Neural cell (in vitro differentiated cells): ENCODE measurements around the gene TMEM196. TPM values are rescaled to one million over a fixed set of nuclear protein-coding genes. Genes with fewer than 3 reads are reported as not detected.

Experiments
- H2AFZ ChIP-seq: fragments of 200-600, 300-800 bp; sonication (generic), shearing (Covaris generic); 2 replicates; pipeline ENCODE4 v1.6.0; 2014; ENCODE audit warnings: low read depth, mild to moderate bottlenecking, antibody characterized with exemption, low read length, moderate library complexity
- H3F3A ChIP-seq: fragments of 200-600 bp; shearing (Covaris generic); 2 replicates; pipeline ENCODE4 v1.6.1; 2016; ENCODE audit warnings: mild to moderate bottlenecking, moderate library complexity, mixed read lengths, antibody characterized with exemption, low read length; ENCODE audit not compliant: insufficient read depth, poor library complexity, severe bottlenecking
- H3K27ac ChIP-seq: fragments of 200-600, 300-800 bp; sonication (generic), shearing (Covaris generic); 2 replicates; pipeline ENCODE4 v1.5.1; 2014; ENCODE audit warnings: mild to moderate bottlenecking, low read length, moderate library complexity
- H3K27me3 ChIP-seq: fragments of 300-800, 200-600 bp; sonication (generic), shearing (Covaris generic); 2 replicates; pipeline ENCODE4 v1.6.0; 2014; ENCODE audit warnings: mild to moderate bottlenecking, low read depth, low read length, moderate library complexity; ENCODE audit not compliant: insufficient read depth
- H3K36me3 ChIP-seq: fragments of 300-800, 200-600 bp; sonication (generic), shearing (Covaris generic); 2 replicates; pipeline ENCODE4 v1.5.1; 2014; ENCODE audit warnings: mild to moderate bottlenecking, antibody characterized with exemption, low read length, moderate library complexity; ENCODE audit not compliant: insufficient read depth
- H3K4me2 ChIP-seq: fragments of 300-800, 200-600 bp; sonication (generic), shearing (Covaris generic); 2 replicates; pipeline ENCODE4 v1.6.0; 2014; ENCODE audit warnings: mild to moderate bottlenecking, low read length
- H3K4me3 ChIP-seq: fragments of 300-800, 200-600 bp; sonication (generic), shearing (Covaris generic); 2 replicates; pipeline ENCODE4 v1.5.1; 2014; ENCODE audit warnings: mild to moderate bottlenecking, low read length, moderate library complexity
- H3K79me2 ChIP-seq: fragments of 200-600 bp; shearing (Covaris generic); replicated peaks from 2 replicates; pipeline ENCODE4 v1.6.0; 2014; ENCODE audit warnings: mild to moderate bottlenecking, low read length, moderate library complexity; ENCODE audit not compliant: insufficient read depth
- H3K9ac ChIP-seq: fragments of 300-800, 200-600 bp; sonication (generic), shearing (Covaris generic); 2 replicates; pipeline ENCODE4 v1.6.1; 2016; ENCODE audit warnings: mild to moderate bottlenecking, low read length, mixed read lengths
- H3K9me2 ChIP-seq: fragments of 200-600 bp; shearing (Covaris generic); 2 replicates; pipeline ENCODE4 v1.6.1; 2016; ENCODE audit warnings: mild to moderate bottlenecking, low read length, mixed read lengths; ENCODE audit not compliant: insufficient read depth
- H3K9me3 ChIP-seq: fragments of 200-600, 300-800 bp; sonication (generic), shearing (Covaris generic); 2 replicates; pipeline ENCODE4 v1.6.1; 2016; ENCODE audit warnings: mild to moderate bottlenecking, mixed run types, low read length, moderate library complexity, mixed read lengths
- H4K20me1 ChIP-seq: fragments of 200-600 bp; shearing (Covaris generic); 2 replicates; pipeline ENCODE4 v1.6.1; 2016; ENCODE audit warnings: mild to moderate bottlenecking, mixed run types; ENCODE audit not compliant: insufficient read depth
- EP300 ChIP-seq: fragments of 450-650 bp; conservative IDR thresholded peaks from 2 replicates; pipeline ENCODE4 v1.6.1; 2014; ENCODE audit warnings: antibody characterized with exemption, mild to moderate bottlenecking, moderate library complexity; ENCODE audit not compliant: poor library complexity, severe bottlenecking
- EZH2 ChIP-seq: fragments of 200-600, 300-800 bp; shearing (Covaris generic), sonication (generic); IDR thresholded peaks from 2 replicates; pipeline ENCODE4 v1.6.1; 2014; ENCODE audit warnings: antibody characterized with exemption, low read length, borderline replicate concordance, mild to moderate bottlenecking; ENCODE audit not compliant: insufficient read depth, poor library complexity, severe bottlenecking
- MXI1 ChIP-seq: fragments of 450-650 bp; conservative IDR thresholded peaks from 2 replicates; pipeline ENCODE4 v1.6.1; 2014; ENCODE audit warnings: antibody characterized with exemption, mild to moderate bottlenecking; ENCODE audit not compliant: poor library complexity, severe bottlenecking
- POLR2AphosphoS5 ChIP-seq: IDR thresholded peaks from 2 replicates; pipeline ENCODE4 v1.6.1; 2012
- RAD21 ChIP-seq: fragments of 450-650 bp; conservative IDR thresholded peaks from 2 replicates; pipeline ENCODE4 v1.6.1; 2014; ENCODE audit warnings: antibody characterized with exemption, mild to moderate bottlenecking, moderate library complexity
- SMC3 ChIP-seq: fragments of 450-650 bp; conservative IDR thresholded peaks from 2 replicates; pipeline ENCODE4 v1.6.1; 2014; ENCODE audit warnings: antibody characterized with exemption, mild to moderate bottlenecking, moderate library complexity; ENCODE audit not compliant: poor library complexity
- TAF1 ChIP-seq: IDR thresholded peaks from 2 replicates; pipeline ENCODE4 v1.6.1; 2012; ENCODE audit warnings: low read depth
- polyA plus RNA-seq: library from polyadenylated mRNA; depleted of rRNA; stranded (reverse); fragments of >200 nt; gene quantifications from 2 replicates; pipeline ENCODE4 v1.2.3, GENCODE V29; 2014
- TF ChIP-seq, protein P1 (sequence below): fragments of 450-650 bp; IDR thresholded peaks from 2 replicates; pipeline ENCODE4 v1.5.1; 2014; ENCODE audit warnings: antibody characterized with exemption, mild to moderate bottlenecking, moderate library complexity; ENCODE audit not compliant: poor library complexity, severe bottlenecking
- TF ChIP-seq, protein P2 (sequence below): IDR thresholded peaks from 2 replicates; pipeline ENCODE4 v1.6.1; 2012; ENCODE audit warnings: borderline replicate concordance

The TMEM196 gene
- polyA plus RNA-seq, 1 donor from 2014 or later: 35.7 TPM

DNA sequence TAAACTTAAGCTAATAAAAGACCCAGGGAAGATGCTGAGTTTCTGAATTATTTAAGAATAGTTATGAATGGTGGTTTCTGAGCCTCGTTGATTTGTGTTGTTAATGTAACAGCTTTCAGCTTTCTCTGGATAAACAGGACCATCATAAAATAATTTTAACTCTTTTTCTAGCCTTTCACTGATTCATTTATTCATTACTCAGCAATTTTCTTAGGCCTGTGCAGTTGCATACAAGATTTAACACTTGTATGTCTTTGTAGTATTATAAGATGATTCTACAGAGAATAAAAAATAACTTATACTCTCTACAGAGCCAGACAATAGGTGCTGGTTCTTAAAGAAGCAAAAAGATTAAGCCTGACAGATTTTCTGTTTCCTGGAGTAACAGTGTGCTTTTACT is 29.3 kb downstream of the TMEM196 start:
- H3K4me2 ChIP-seq: no peak overlapping the region
- no peaks in the 10 kb centered on the region for H3K79me2 ChIP-seq
- no peaks in the 10 kb centered on the region for H3K27me3 ChIP-seq
- H3K9me2 ChIP-seq: no peaks in the 10 kb centered on the region
- no peak overlapping the region for H3K4me3 ChIP-seq
- no peaks in the 10 kb centered on the region for H4K20me1 ChIP-seq
- no peaks in the 10 kb centered on the region for H3K9me3 ChIP-seq
- no peaks in the 10 kb centered on the region for H3F3A ChIP-seq
- TF ChIP-seq, protein P1, sequence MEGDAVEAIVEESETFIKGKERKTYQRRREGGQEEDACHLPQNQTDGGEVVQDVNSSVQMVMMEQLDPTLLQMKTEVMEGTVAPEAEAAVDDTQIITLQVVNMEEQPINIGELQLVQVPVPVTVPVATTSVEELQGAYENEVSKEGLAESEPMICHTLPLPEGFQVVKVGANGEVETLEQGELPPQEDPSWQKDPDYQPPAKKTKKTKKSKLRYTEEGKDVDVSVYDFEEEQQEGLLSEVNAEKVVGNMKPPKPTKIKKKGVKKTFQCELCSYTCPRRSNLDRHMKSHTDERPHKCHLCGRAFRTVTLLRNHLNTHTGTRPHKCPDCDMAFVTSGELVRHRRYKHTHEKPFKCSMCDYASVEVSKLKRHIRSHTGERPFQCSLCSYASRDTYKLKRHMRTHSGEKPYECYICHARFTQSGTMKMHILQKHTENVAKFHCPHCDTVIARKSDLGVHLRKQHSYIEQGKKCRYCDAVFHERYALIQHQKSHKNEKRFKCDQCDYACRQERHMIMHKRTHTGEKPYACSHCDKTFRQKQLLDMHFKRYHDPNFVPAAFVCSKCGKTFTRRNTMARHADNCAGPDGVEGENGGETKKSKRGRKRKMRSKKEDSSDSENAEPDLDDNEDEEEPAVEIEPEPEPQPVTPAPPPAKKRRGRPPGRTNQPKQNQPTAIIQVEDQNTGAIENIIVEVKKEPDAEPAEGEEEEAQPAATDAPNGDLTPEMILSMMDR: no peak
- no peak for TF ChIP-seq EP300
- H3K36me3 ChIP-seq: no peaks in the 10 kb centered on the region
- H2AFZ ChIP-seq: no peak overlapping the region
- H3K27ac ChIP-seq: no peak overlapping the region
- H3K9ac ChIP-seq: no peak overlapping the region

DNA sequence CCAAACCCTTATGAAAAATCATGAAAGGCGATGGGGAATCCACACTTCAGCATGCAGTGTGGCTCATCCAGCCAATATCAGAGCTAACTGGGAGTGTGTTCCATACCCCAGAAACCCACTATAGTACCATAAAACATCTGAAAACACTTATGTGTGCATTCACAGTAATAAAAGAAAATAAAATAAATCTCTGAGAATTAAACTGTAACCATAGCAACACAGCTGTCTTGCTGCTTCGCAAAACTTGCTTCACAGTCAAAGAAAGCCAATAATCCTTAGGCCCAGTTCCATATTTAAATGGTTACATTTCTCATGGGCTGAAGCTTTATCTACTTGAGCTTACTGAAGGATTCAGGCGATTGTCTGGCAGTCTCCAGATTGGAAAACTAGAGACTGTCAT is 44.7 kb downstream of the TMEM196 start:
- H3K79me2 ChIP-seq: no peaks in the 10 kb centered on the region
- H3F3A ChIP-seq: no peaks in the 10 kb centered on the region
- H3K27me3 ChIP-seq: no peaks in the 10 kb centered on the region
- H3K9ac ChIP-seq: no peak overlapping the region
- no peaks in the 10 kb centered on the region for H3K9me2 ChIP-seq
- TF ChIP-seq, protein P1: no peak
- TF ChIP-seq MXI1 (no peak), RAD21 (no peak), EP300 (no peak), SMC3 (no peak), POLR2AphosphoS5 (no peak), EZH2 (no peak), TAF1 (no peak)
- TF ChIP-seq, protein P2, sequence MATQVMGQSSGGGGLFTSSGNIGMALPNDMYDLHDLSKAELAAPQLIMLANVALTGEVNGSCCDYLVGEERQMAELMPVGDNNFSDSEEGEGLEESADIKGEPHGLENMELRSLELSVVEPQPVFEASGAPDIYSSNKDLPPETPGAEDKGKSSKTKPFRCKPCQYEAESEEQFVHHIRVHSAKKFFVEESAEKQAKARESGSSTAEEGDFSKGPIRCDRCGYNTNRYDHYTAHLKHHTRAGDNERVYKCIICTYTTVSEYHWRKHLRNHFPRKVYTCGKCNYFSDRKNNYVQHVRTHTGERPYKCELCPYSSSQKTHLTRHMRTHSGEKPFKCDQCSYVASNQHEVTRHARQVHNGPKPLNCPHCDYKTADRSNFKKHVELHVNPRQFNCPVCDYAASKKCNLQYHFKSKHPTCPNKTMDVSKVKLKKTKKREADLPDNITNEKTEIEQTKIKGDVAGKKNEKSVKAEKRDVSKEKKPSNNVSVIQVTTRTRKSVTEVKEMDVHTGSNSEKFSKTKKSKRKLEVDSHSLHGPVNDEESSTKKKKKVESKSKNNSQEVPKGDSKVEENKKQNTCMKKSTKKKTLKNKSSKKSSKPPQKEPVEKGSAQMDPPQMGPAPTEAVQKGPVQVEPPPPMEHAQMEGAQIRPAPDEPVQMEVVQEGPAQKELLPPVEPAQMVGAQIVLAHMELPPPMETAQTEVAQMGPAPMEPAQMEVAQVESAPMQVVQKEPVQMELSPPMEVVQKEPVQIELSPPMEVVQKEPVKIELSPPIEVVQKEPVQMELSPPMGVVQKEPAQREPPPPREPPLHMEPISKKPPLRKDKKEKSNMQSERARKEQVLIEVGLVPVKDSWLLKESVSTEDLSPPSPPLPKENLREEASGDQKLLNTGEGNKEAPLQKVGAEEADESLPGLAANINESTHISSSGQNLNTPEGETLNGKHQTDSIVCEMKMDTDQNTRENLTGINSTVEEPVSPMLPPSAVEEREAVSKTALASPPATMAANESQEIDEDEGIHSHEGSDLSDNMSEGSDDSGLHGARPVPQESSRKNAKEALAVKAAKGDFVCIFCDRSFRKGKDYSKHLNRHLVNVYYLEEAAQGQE: no peak
- no peak overlapping the region for H3K4me3 ChIP-seq
- no peak overlapping the region for H3K27ac ChIP-seq
- H2AFZ ChIP-seq: no peak overlapping the region
- no peaks in the 10 kb centered on the region for H4K20me1 ChIP-seq
- H3K36me3 ChIP-seq: no peaks in the 10 kb centered on the region
- no peak overlapping the region for H3K4me2 ChIP-seq
- no peaks in the 10 kb centered on the region for H3K9me3 ChIP-seq
